ENCODE results near the gene TMOD1. TPM values are rescaled to one million over a fixed set of nuclear protein-coding genes. Genes with fewer than 3 reads are reported as not detected.

TMOD1 gene
- total RNA-seq, 3 donors from 2014 or later (not counting 1 experiment from before 2014, with no cell fraction given): 1.9 to 3.2 (median 2.0) TPM

DNA sequence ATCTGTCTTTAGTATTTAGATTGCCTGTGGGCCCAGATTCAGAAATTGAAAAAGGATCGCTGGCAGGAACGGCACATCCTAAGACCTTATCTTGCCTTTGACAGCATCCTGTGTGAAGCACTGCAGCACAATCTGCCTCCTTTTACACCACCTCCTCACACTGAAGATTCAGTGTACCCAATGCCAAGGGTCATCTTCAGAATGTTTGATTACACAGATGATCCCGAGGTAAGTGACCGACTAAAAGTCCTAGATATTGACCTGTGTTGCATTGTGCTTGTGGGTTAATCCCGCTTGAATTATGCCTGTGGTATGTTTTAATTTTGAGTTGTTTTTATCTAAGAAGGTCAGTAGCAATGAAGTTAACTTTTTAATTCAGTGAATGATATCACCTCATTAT lies 146.5 kb downstream of the TMOD1 start:
- no peak for DNase-seq
- WGBS (ENCODE audit: insufficient coverage): 95% methylated on average over 5 of the region's 5 CpGs
- Mint-ChIP-seq H3K27ac (no peak overlapping the region), H3K36me3 (peaks cover 6% of the 10 kb centered on the region), H3K27me3 (ENCODE audit: low read depth in 2 of 2) (no peaks in the 10 kb centered on the region), H3K4me1 (no peaks in the 10 kb centered on the region), H3K4me3 (no peak overlapping the region), H3K9me3 (no peaks in the 10 kb centered on the region)
- Histone ChIP-seq H3K4me1 (ENCODE audit: control insufficient read depth, insufficient read depth, low read length) (no peaks in the 10 kb centered on the region), H3K36me3 (ENCODE audit: control insufficient read depth, insufficient read depth, low read length) (peaks cover 82% of the 10 kb centered on the region), H3K27me3 (ENCODE audit: control insufficient read depth, insufficient read depth, low read length) (no peaks in the 10 kb centered on the region), H3K27ac (ENCODE audit: low read length) (no peak overlapping the region), H3K9me3 (ENCODE audit: control insufficient read depth, insufficient read depth, low read length) (no peaks in the 10 kb centered on the region), H3K4me3 (ENCODE audit: low read length) (no peak overlapping the region)
- no peak for ATAC-seq
- TF ChIP-seq, protein P1, sequence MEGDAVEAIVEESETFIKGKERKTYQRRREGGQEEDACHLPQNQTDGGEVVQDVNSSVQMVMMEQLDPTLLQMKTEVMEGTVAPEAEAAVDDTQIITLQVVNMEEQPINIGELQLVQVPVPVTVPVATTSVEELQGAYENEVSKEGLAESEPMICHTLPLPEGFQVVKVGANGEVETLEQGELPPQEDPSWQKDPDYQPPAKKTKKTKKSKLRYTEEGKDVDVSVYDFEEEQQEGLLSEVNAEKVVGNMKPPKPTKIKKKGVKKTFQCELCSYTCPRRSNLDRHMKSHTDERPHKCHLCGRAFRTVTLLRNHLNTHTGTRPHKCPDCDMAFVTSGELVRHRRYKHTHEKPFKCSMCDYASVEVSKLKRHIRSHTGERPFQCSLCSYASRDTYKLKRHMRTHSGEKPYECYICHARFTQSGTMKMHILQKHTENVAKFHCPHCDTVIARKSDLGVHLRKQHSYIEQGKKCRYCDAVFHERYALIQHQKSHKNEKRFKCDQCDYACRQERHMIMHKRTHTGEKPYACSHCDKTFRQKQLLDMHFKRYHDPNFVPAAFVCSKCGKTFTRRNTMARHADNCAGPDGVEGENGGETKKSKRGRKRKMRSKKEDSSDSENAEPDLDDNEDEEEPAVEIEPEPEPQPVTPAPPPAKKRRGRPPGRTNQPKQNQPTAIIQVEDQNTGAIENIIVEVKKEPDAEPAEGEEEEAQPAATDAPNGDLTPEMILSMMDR (IDR thresholded peaks at IDR 0.05): no peak
- intact Hi-C loops (cut with micrococcal nuclease): no loop called here

Other genes starting within 250 kb of the TMOD1 start
- gene CCDC180, start 194.0 kb upstream of the TMOD1 start, total RNA-seq: 10 to 100 TPM; 11.9 to 17.8 (median 15.1) TPM
- 10 to 100 TPM in 2 of 3 donors, 1 to 10 TPM in 1; 9.8 to 16.4 (median 16.3) TPM for gene TDRD7, start 89.6 kb upstream of the TMOD1 start, total RNA-seq
- gene TSTD2, start 131.7 kb downstream of the TMOD1 start, total RNA-seq: 10 to 100 TPM; 16.2 to 25.7 (median 24.7) TPM
- 10 to 100 TPM; 39.3 to 55.2 (median 51.2) TPM for gene NCBP1, start 132.2 kb downstream of the TMOD1 start, total RNA-seq
- gene XPA, start 195.7 kb downstream of the TMOD1 start, total RNA-seq: 10 to 100 TPM; 21.7 to 28.4 (median 25.6) TPM

Data from natural killer cell (primary cell).